Measurements from ENCODE around the gene PLTP. TPM values are rescaled to one million over a fixed set of nuclear protein-coding genes. Genes with fewer than 3 reads are reported as not detected.

PLTP gene
- total RNA-seq, 1 experiment from 2014 or later: 61.5 TPM

DNA sequence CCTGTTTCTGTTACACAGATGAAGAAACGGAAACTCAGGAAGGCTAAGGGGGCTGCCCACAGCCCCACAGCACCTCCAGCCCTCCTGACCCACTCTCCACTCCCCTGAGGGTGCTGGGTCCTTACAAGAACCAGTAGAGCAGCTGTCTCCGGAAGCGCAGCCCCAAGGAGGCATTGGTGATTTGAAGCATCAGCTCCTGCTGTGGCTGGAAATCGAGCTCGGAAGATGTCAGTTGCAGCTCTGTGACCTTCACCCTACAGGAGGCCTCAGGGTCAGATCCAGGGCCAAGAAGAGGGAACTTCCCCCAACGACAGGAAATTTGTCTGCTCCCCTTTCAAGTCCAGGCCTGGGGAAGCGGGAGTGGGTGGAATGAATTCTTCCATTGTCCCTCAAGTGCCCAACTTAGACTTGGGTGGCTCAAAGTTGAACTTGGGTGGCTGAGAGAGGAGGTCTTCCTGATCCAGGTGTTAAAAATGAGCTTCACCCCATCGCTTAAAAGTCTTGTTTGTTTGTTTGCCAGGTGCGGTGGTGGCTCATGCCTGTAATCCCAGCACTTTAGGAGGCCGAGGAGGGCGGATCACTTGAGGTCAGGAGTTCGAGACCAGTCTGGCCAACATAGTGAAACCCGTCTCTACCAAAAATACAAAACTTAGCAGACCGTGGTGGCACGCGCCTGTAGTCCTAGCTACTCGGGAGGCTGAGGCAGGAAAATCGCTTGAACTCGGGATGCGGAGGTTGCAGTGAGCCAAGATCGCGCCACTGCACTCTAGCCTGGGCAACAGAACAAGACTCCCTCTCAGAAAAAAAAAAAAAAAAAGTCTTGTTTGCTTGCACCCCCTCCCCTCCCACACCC lies 1.9 kb downstream of the PLTP start:
- Histone ChIP-seq H2AFZ (ENCODE audit: low read length) (no peak overlapping the region), H3K9me2 (replicated peaks; ENCODE audit: low read length) (no peaks in the 10 kb centered on the region), H3K4me1 (ENCODE audit: insufficient read depth, low read length) (peaks cover 23% of the 10 kb centered on the region), H3K79me2 (ENCODE audit: low read length) (no peaks in the 10 kb centered on the region), H3K27ac (ENCODE audit: low read length) (no peak overlapping the region), H3K4me3 (ENCODE audit: low read length) (no peak overlapping the region), H3K36me3 (ENCODE audit: low read depth, low read length) (no peaks in the 10 kb centered on the region), H3K9ac (ENCODE audit: low read length) (no peak overlapping the region), H3F3A (ENCODE audit: low read length, unreplicated experiment) (peaks cover 4% of the 10 kb centered on the region), H4K20me1 (ENCODE audit: low read length) (no peaks in the 10 kb centered on the region), H3K4me2 (ENCODE audit: low read length) (no peak overlapping the region; the same call in 1 of the 2 replicates), H3K9me3 (ENCODE audit: low read length) (no peaks in the 10 kb centered on the region), H3K27me3 (ENCODE audit: low read length) (no peaks in the 10 kb centered on the region)
- TF ChIP-seq CTCF (conservative IDR thresholded peaks at IDR 0.05; ENCODE audit: low read depth, low read length) (no peak), EZH2 (IDR thresholded peaks at IDR 0.05; ENCODE audit: low read length, unreplicated experiment) (no peak), EZH2phosphoT487 (IDR thresholded peaks at IDR 0.05; ENCODE audit: borderline replicate concordance, low read length) (no peak)
- DNase-seq: no peak
- intact Hi-C loops (cut with micrococcal nuclease): no loop called here
- no TSS peak for BruUV-seq (replicated peaks)
- ATAC-seq: no peak
- ChIA-PET CTCF (no interaction called here), POLR2A (ENCODE audit: unreplicated experiment) (interaction anchor here (0.5 to 1.1 kb wide), 3 partner anchors 25 to 39 kb away, joined by 3 to 20 read pairs (median 19); no protein-coding TSS in a partner anchor)

DNA sequence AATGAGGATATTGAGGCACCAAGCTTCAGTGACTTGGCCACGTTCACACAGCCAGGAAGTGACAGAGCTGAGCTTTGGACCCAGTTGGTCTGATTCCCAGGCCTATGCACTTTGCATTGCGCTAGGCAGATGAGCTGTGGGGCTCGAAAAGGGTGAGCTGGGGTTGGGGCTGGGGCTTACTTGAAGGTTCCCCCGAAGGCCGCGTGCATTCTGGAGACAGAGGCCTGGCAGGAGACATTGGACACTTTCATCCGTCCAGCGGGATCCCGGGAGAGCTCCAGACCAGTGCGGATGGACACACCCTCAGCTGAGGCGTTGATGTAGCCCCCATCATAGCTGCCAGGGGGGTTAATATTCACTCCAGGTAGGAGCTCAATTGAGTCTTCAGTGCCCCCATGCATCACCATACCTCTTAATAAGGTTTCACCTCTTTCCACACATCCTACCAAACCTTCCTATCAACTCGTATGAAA lies 2.6 kb downstream of the PLTP start:
- CTCF ChIA-PET: no interaction called here
- H3K4me3 ChIP-seq (ENCODE audit: low read length): no peak overlapping the region
- H3K27me3 ChIP-seq (ENCODE audit: low read length): no peaks in the 10 kb centered on the region
- POLR2A ChIA-PET (ENCODE audit: unreplicated experiment): interaction anchor here (0.5 to 0.6 kb wide), 2 partner anchors 26 to 74 kb away, joined by 3 to 29 read pairs; no protein-coding TSS in a partner anchor
- no peak overlapping the region for H2AFZ ChIP-seq (ENCODE audit: low read length)
- intact Hi-C loops (cut with micrococcal nuclease): no loop called here
- no peaks in the 10 kb centered on the region for H3K79me2 ChIP-seq (ENCODE audit: low read length)
- H3K36me3 ChIP-seq (ENCODE audit: low read depth, low read length): no peaks in the 10 kb centered on the region
- H3K9me2 ChIP-seq (replicated peaks; ENCODE audit: low read length): no peaks in the 10 kb centered on the region
- no peak overlapping the region for H3K27ac ChIP-seq (ENCODE audit: low read length)
- H4K20me1 ChIP-seq (ENCODE audit: low read length): no peaks in the 10 kb centered on the region
- peaks cover 26% of the 10 kb centered on the region for H3K4me1 ChIP-seq (ENCODE audit: insufficient read depth, low read length)
- BruUV-seq (replicated peaks): no TSS peak
- ATAC-seq (no peak), DNase-seq (no peak)
- no peak overlapping the region for H3K4me2 ChIP-seq (ENCODE audit: low read length)
- no peak for TF ChIP-seq EZH2phosphoT487 (IDR thresholded peaks at IDR 0.05; ENCODE audit: borderline replicate concordance, low read length)
- no peak for TF ChIP-seq CTCF (conservative IDR thresholded peaks at IDR 0.05; ENCODE audit: low read depth, low read length)
- TF ChIP-seq EZH2 (IDR thresholded peaks at IDR 0.05; ENCODE audit: low read length, unreplicated experiment): no peak
- H3F3A ChIP-seq (ENCODE audit: low read length, unreplicated experiment): peaks cover 4% of the 10 kb centered on the region
- no peak overlapping the region for H3K9ac ChIP-seq (ENCODE audit: low read length)
- H3K9me3 ChIP-seq (ENCODE audit: low read length): no peaks in the 10 kb centered on the region

DNA sequence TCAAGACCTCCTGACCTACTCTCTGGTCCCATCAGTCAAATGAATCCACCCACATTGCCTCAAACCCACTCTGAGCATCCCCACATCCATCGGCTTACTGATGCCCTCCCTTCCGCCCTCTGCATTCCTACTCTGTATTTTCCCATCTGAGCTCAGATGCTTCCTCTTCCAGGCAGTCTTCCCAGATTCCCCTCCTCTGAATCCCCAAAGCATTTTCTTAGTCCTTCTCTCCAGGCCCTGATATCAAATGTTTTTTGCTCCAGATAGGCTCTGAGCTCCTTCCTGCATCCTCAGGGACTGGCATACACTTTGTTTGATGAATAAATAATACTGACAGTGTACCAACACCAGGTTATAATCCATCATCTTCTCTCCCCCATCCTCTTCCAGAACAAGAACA lies 3.9 kb downstream of the PLTP start:
- Histone ChIP-seq H3K9ac (ENCODE audit: low read length) (no peak overlapping the region), H3K79me2 (ENCODE audit: low read length) (no peaks in the 10 kb centered on the region), H3K4me2 (ENCODE audit: low read length) (no peak overlapping the region), H3K9me2 (replicated peaks; ENCODE audit: low read length) (no peaks in the 10 kb centered on the region), H4K20me1 (ENCODE audit: low read length) (no peaks in the 10 kb centered on the region), H3K4me1 (ENCODE audit: insufficient read depth, low read length) (peaks cover 26% of the 10 kb centered on the region), H3K27ac (ENCODE audit: low read length) (no peak overlapping the region), H3K4me3 (ENCODE audit: low read length) (no peak overlapping the region), H3K9me3 (ENCODE audit: low read length) (no peaks in the 10 kb centered on the region), H3K36me3 (ENCODE audit: low read depth, low read length) (no peaks in the 10 kb centered on the region), H3K27me3 (ENCODE audit: low read length) (no peaks in the 10 kb centered on the region), H3F3A (ENCODE audit: low read length, unreplicated experiment) (peaks cover 4% of the 10 kb centered on the region), H2AFZ (ENCODE audit: low read length) (no peak overlapping the region)
- ATAC-seq (no peak), DNase-seq (no peak)
- ChIA-PET CTCF (no interaction called here), POLR2A (ENCODE audit: unreplicated experiment) (no interaction called here)
- TF ChIP-seq CTCF (conservative IDR thresholded peaks at IDR 0.05; ENCODE audit: low read depth, low read length): no peak
- TF ChIP-seq EZH2phosphoT487 (IDR thresholded peaks at IDR 0.05; ENCODE audit: borderline replicate concordance, low read length): no peak
- TF ChIP-seq EZH2 (IDR thresholded peaks at IDR 0.05; ENCODE audit: low read length, unreplicated experiment): no peak
- intact Hi-C loops (cut with micrococcal nuclease): no loop called here
- BruUV-seq (replicated peaks): no TSS peak

All from PC-3 (cell line).